PC-3 (cell line): Measurements from ENCODE around the gene MC1R. TPM values are rescaled to one million over a fixed set of nuclear protein-coding genes. Genes with fewer than 3 reads are reported as not detected.

Experiments used
- ATAC-seq: fragments of 200-7000 bp; cut with Tn5 transposase; 2 replicates; pipeline ENCODE4 v1.9.1; 2020; ENCODE audit warnings: mild to moderate bottlenecking, moderate library complexity
- BruUV-seq: library from RNA; stranded (reverse); fragments of 400-500 nt; replicated peaks from 2 replicates; lab custom pipeline; 2021; lab: Mats Ljungman, UMichigan
- CTCF ChIA-PET: fragments of 300-600 bp; sonication (Branson Sonifier 250); formaldehyde crosslinking; loops from one replicate; lab custom pipeline; 2022; ENCODE audit warnings: antibody characterized with exemption; lab: Charles Lee
- POLR2A ChIA-PET: fragments of 300-600 bp; sonication (Branson Sonifier 250); formaldehyde crosslinking; loops from one replicate; lab custom pipeline; 2022; ENCODE audit warnings: antibody characterized with exemption; ENCODE audit not compliant: unreplicated experiment; lab: Charles Lee
- DNase-seq: peaks from one replicate; pipeline ENCODE4 v3.0.0-alpha.2; 2015
- H2AFZ ChIP-seq: fragments of 300-600 bp; sonication (generic); 2 replicates; pipeline ENCODE4 v1.6.0; 2016; ENCODE audit warnings: antibody characterized with exemption, low read length
- H3F3A ChIP-seq: fragments of 300-600 bp; sonication (generic); one replicate; pipeline ENCODE4 v1.6.0; 2017; ENCODE audit warnings: antibody characterized with exemption, low read length, control low read depth, mild to moderate bottlenecking; ENCODE audit not compliant: unreplicated experiment
- H3K27ac ChIP-seq: fragments of 300-600 bp; sonication (generic); 2 replicates; pipeline ENCODE4 v1.5.1; 2016; ENCODE audit warnings: mild to moderate bottlenecking, low read length
- H3K27me3 ChIP-seq: fragments of 300-600 bp; sonication (generic); 2 replicates; pipeline ENCODE4 v1.6.1; 2016; ENCODE audit warnings: low read length, mixed read lengths
- H3K36me3 ChIP-seq: fragments of 300-600 bp; sonication (generic); 2 replicates; pipeline ENCODE4 v1.6.1; 2016; ENCODE audit warnings: low read depth, mixed run types, low read length, mixed read lengths
- H3K4me1 ChIP-seq: fragments of 300-600 bp; sonication (generic); 2 replicates; pipeline ENCODE4 v1.5.1; 2016; ENCODE audit warnings: low read length; ENCODE audit not compliant: insufficient read depth
- H3K4me2 ChIP-seq: fragments of 300-600 bp; sonication (generic); 2 replicates; pipeline ENCODE4 v1.6.0; 2016; ENCODE audit warnings: low read length
- H3K4me3 ChIP-seq: fragments of 300-600 bp; sonication (generic); 2 replicates; pipeline ENCODE4 v1.5.1; 2016; ENCODE audit warnings: mild to moderate bottlenecking, low read length, mixed read lengths
- H3K79me2 ChIP-seq: fragments of 300-600 bp; sonication (generic); 2 replicates; pipeline ENCODE4 v1.6.1; 2017; ENCODE audit warnings: low read length, mixed read lengths
- H3K9ac ChIP-seq: fragments of 300-600 bp; sonication (generic); 2 replicates; pipeline ENCODE4 v1.6.0; 2016; ENCODE audit warnings: mild to moderate bottlenecking, low read length
- H3K9me2 ChIP-seq: fragments of 300-600 bp; sonication (generic); replicated peaks from 2 replicates; pipeline ENCODE4 v1.6.1; 2016; ENCODE audit warnings: mixed run types, low read length, mixed read lengths
- H3K9me3 ChIP-seq: fragments of 300-600 bp; sonication (generic); 2 replicates; pipeline ENCODE4 v1.6.1; 2016; ENCODE audit warnings: low read length, mixed read lengths
- H4K20me1 ChIP-seq: fragments of 300-600 bp; sonication (generic); 2 replicates; pipeline ENCODE4 v1.6.1; 2016; ENCODE audit warnings: low read length, mixed read lengths
- EZH2 ChIP-seq: fragments of 300-600 bp; sonication (generic); IDR thresholded peaks from one replicate; pipeline ENCODE4 v1.6.1; 2017; ENCODE audit warnings: antibody characterized with exemption, mild to moderate bottlenecking, low read length; ENCODE audit not compliant: unreplicated experiment
- EZH2phosphoT487 ChIP-seq: fragments of 300-600 bp; sonication (generic); IDR thresholded peaks from 2 replicates; pipeline ENCODE4 v1.6.1; 2018; ENCODE audit warnings: mild to moderate bottlenecking, antibody characterized with exemption, low read length, borderline replicate concordance
- intact Hi-C: fragments of 100-400 bp; cut with micrococcal nuclease; formaldehyde crosslinking; loops from 2 replicates; pipeline ENCODE4 v1.9.0; 2023
- total RNA-seq: library from RNA; depleted of rRNA; stranded (reverse); fragments of >200 nt; gene quantifications from 2 replicates; pipeline ENCODE4 v1.2.3, GENCODE V29; 2014
- TF ChIP-seq, protein P1 (sequence below): fragments of 300-600 bp; sonication (generic); conservative IDR thresholded peaks from 2 replicates; pipeline ENCODE4 v1.5.1; 2017; ENCODE audit warnings: antibody characterized with exemption, low read depth, mild to moderate bottlenecking, low read length

Gene MC1R
- total RNA-seq, 1 experiment from 2014 or later: 4.2 TPM

DNA sequence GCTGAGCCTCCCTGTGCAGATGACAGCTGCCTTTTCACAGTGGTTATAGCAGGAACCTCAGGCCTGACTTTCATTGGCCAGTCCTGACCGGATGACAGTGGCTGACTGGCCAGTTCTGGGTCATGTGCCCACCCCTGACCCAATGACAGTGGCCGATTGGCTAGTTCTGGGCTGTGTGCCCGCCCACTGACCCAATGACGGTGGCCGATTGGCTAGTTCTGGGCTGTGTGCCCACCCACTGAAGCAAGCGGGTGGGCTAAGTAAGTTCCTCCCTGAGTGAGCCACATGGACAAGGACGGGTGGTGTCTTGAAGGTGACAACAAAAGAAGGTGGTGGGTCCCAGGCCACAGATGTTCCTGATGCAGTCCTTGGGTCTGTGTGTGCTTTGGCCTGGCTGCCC is 39.4 kb downstream of the MC1R start:
- Histone ChIP-seq H3F3A (no peaks in the 10 kb centered on the region), H3K27ac (no peak overlapping the region), H3K9me2 (no peaks in the 10 kb centered on the region), H3K36me3 (no peaks in the 10 kb centered on the region), H3K27me3 (no peaks in the 10 kb centered on the region), H3K4me1 (no peaks in the 10 kb centered on the region), H3K79me2 (no peaks in the 10 kb centered on the region), H3K9me3 (no peaks in the 10 kb centered on the region), H3K4me3 (no peak overlapping the region), H2AFZ (no peak overlapping the region), H3K9ac (no peak overlapping the region), H3K4me2 (no peak overlapping the region), H4K20me1 (no peaks in the 10 kb centered on the region)
- ChIA-PET CTCF (no interaction called here), POLR2A (no interaction called here)
- no TSS peak for BruUV-seq
- DNase-seq (peak; percentile 33), ATAC-seq (peak; percentile 71; the same call in 1 of the 2 replicates)
- TF ChIP-seq, protein P1, sequence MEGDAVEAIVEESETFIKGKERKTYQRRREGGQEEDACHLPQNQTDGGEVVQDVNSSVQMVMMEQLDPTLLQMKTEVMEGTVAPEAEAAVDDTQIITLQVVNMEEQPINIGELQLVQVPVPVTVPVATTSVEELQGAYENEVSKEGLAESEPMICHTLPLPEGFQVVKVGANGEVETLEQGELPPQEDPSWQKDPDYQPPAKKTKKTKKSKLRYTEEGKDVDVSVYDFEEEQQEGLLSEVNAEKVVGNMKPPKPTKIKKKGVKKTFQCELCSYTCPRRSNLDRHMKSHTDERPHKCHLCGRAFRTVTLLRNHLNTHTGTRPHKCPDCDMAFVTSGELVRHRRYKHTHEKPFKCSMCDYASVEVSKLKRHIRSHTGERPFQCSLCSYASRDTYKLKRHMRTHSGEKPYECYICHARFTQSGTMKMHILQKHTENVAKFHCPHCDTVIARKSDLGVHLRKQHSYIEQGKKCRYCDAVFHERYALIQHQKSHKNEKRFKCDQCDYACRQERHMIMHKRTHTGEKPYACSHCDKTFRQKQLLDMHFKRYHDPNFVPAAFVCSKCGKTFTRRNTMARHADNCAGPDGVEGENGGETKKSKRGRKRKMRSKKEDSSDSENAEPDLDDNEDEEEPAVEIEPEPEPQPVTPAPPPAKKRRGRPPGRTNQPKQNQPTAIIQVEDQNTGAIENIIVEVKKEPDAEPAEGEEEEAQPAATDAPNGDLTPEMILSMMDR: no peak
- intact Hi-C loops: no loop called here

DNA sequence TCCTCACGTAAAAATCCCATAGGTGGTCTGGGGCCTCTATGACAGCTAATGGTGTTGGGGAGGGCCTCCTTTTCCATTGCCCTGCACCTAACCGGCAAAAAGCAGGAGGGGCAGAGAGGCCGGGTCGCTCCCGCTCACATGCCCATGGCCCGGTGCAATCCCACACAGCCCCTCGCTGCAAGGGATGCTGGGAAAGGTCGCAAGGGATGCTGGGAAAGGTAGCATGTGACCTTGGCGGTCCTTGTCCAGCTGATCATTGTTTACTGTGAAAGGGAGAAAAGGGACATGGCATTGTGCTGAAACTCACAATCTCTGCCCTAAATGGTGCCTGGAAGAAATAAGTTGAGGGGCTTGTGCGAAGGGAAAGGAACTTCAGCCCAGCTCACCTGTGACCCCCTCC is 39.9 kb downstream of the MC1R start:
- no peaks in the 10 kb centered on the region for H3K79me2 ChIP-seq
- H3K9ac ChIP-seq: no peak overlapping the region
- intact Hi-C loops: no loop called here
- ChIA-PET POLR2A (no interaction called here), CTCF (no interaction called here)
- H3K4me3 ChIP-seq: no peak overlapping the region
- ATAC-seq (no peak), DNase-seq (no peak)
- H3K4me2 ChIP-seq: no peak overlapping the region
- no peak overlapping the region for H2AFZ ChIP-seq
- no peaks in the 10 kb centered on the region for H3F3A ChIP-seq
- TF ChIP-seq, protein P1: no peak
- no peak for TF ChIP-seq EZH2
- TF ChIP-seq EZH2phosphoT487: no peak
- H3K9me2 ChIP-seq: no peaks in the 10 kb centered on the region
- no TSS peak for BruUV-seq
- H3K27me3 ChIP-seq: no peaks in the 10 kb centered on the region
- no peaks in the 10 kb centered on the region for H4K20me1 ChIP-seq
- no peaks in the 10 kb centered on the region for H3K9me3 ChIP-seq
- H3K27ac ChIP-seq: no peak overlapping the region
- no peaks in the 10 kb centered on the region for H3K4me1 ChIP-seq
- H3K36me3 ChIP-seq: no peaks in the 10 kb centered on the region

DNA sequence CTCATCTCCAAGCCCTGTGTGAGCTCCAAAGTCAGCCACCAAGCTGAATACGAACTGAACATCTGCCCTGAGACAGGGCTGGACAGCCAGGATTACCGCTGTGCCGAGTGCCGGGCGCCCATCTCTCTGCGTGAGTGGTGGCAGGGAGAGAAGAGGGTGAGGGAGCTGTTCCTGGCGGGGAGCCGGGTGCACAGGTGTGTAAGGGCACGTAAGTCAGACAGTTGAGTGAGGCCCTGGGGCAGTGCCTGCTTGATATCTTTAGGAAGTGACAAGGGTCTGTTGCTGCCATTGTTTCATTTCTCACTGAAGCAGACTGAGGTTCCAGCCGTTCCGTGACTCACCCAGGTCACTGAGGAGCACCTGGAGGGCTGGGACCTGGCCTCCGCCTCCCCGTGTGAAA is 42.3 kb downstream of the MC1R start:
- Histone ChIP-seq H2AFZ (no peak overlapping the region), H3K9me3 (no peaks in the 10 kb centered on the region), H3K4me2 (no peak overlapping the region), H3K9ac (no peak overlapping the region), H3K27me3 (no peaks in the 10 kb centered on the region), H3K36me3 (no peaks in the 10 kb centered on the region), H3K79me2 (no peaks in the 10 kb centered on the region), H3F3A (no peaks in the 10 kb centered on the region), H3K9me2 (no peaks in the 10 kb centered on the region), H4K20me1 (no peaks in the 10 kb centered on the region), H3K4me3 (no peak overlapping the region), H3K27ac (no peak overlapping the region), H3K4me1 (no peaks in the 10 kb centered on the region)
- ChIA-PET CTCF (no interaction called here), POLR2A (no interaction called here)
- DNase-seq: no peak
- intact Hi-C loops: no loop called here
- no peak for ATAC-seq
- TF ChIP-seq, protein P1: no peak
- TF ChIP-seq EZH2 (no peak), EZH2phosphoT487 (no peak)
- BruUV-seq: no TSS peak
